ENCODE data around the gene RAB4B. TPM values are rescaled to one million over a fixed set of nuclear protein-coding genes. Genes with fewer than 3 reads are reported as not detected.

RAB4B gene
- total and polyA plus RNA-seq, 2 of the 13 experiments (the other 11 are each of a cell fraction or from before 2014, with no cell fraction given) = 3.3 to 5.4 TPM

DNA sequence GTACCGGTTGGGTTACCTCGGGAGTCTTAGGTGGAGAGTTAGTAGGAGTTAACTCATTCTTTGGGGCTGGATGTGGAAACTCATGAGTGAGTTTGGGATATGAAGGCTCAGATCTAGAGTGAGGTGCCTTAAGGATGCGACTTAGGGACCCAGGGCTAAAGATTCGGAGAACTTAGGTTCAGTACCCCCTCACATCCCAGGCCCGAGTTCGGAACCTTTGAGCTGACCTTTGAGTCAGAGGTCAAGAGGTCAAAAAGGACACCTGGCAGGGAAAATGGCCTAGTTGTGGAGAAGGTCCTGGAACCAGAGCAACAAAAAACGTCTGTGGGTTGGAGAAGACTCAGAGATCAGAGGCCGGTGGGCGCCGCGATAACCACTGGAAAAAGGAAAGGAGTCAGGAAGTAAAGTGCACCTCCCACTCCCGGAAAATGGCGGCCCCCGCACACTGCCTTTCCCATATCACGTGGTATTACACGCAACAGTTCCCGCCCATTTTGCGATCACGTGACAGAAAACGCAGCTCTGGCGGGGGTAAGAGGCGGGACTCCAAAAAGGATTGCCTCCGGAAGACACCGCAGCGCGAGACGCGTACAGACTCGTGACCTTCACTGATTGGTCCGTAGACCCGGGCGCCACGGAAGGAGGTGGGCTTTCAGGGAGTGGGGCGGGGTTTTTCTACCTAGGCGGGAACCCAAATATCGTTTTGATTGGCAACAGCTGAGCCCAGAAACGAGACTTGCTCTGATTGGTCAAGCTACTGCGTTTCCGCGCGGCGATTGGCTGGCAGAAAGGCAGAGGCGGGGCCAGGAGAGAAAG is 27.8 kb upstream of the RAB4B start, which contains the start of gene ACTMAP (continued):
- TF ChIP-seq PTBP1 (IDR thresholded peaks at IDR 0.05; ENCODE audit: low read depth, low read length, poor library complexity, severe bottlenecking) (no peak), SP1 (IDR thresholded peaks at IDR 0.05) (0 out of 2 replicates have a peak, but pooled peaks have one; percentile 44), SP1 (CRISPR knock-in tag; IDR thresholded peaks at IDR 0.05) (peak; percentile 93), TAF1 (CRISPR knock-in tag; IDR thresholded peaks at IDR 0.05) (peak; percentile 60; the same call in 1 of the 2 replicates), NR2F1 (CRISPR knock-in tag; IDR thresholded peaks at IDR 0.05) (peak; percentile 88 to 99), TCF12 (IDR thresholded peaks at IDR 0.05) (no peak), TCF12 (CRISPR knock-in tag; IDR thresholded peaks at IDR 0.05) (0 out of 2 replicates have a peak, but pooled peaks have one; percentile 41), FOXC1 (CRISPR knock-in tag; IDR thresholded peaks at IDR 0.05; ENCODE audit: borderline replicate concordance) (0 out of 2 replicates have a peak, but pooled peaks have one; percentile 30), ZNF430 (CRISPR knock-in tag; IDR thresholded peaks at IDR 0.05) (0 out of 2 replicates have a peak, but pooled peaks have one; percentile 7), ZNF432 (CRISPR knock-in tag; IDR thresholded peaks at IDR 0.05; ENCODE audit: borderline replicate concordance) (no peak), ETV6 (CRISPR knock-in tag; conservative IDR thresholded peaks at IDR 0.05) (0 out of 2 replicates have a peak, but pooled peaks have one; percentile 62), TARDBP (CRISPR knock-in tag; IDR thresholded peaks at IDR 0.05) (peak; percentile 34; the same call in 1 of the 2 replicates), TEAD3 (CRISPR knock-in tag; optimal IDR thresholded peaks at IDR 0.05; ENCODE audit: borderline replicate concordance) (peak; percentile 41), SYNCRIP (IDR thresholded peaks at IDR 0.05; ENCODE audit: insufficient read depth, low read depth, low read length) (no peak), HNRNPL (IDR thresholded peaks at IDR 0.05; ENCODE audit: low read depth, low read length) (0 out of 2 replicates have a peak, but pooled peaks have one; percentile 22), ZC3H13 (CRISPR knock-in tag; IDR thresholded peaks at IDR 0.05) (0 out of 2 replicates have a peak, but pooled peaks have one; percentile 48)
- TF ChIP-seq, protein P1, sequence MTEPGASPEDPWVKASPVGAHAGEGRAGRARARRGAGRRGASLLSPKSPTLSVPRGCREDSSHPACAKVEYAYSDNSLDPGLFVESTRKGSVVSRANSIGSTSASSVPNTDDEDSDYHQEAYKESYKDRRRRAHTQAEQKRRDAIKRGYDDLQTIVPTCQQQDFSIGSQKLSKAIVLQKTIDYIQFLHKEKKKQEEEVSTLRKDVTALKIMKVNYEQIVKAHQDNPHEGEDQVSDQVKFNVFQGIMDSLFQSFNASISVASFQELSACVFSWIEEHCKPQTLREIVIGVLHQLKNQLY (CRISPR knock-in tag; IDR thresholded peaks at IDR 0.05) = peak; percentile 90
- TF ChIP-seq, protein P2, sequence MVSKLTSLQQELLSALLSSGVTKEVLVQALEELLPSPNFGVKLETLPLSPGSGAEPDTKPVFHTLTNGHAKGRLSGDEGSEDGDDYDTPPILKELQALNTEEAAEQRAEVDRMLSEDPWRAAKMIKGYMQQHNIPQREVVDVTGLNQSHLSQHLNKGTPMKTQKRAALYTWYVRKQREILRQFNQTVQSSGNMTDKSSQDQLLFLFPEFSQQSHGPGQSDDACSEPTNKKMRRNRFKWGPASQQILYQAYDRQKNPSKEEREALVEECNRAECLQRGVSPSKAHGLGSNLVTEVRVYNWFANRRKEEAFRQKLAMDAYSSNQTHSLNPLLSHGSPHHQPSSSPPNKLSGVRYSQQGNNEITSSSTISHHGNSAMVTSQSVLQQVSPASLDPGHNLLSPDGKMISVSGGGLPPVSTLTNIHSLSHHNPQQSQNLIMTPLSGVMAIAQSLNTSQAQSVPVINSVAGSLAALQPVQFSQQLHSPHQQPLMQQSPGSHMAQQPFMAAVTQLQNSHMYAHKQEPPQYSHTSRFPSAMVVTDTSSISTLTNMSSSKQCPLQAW (CRISPR knock-in tag; IDR thresholded peaks at IDR 0.05) = no peak
- TF ChIP-seq, protein P3, sequence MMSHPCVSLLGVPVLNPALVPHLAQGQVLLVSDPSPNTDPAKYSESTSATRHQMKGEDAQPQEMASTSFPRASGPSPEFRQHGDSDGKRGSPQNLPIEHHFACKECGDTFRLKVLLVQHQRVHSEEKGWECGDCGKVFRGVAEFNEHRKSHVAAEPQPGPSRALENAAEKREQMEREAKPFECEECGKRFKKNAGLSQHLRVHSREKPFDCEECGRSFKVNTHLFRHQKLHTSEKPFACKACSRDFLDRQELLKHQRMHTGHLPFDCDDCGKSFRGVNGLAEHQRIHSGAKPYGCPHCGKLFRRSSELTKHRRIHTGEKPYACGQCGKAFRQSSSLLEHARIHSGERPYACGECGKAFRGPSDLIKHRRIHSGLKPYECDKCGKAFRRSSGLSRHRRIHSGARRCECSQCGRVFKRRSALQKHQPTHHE (CRISPR knock-in tag; IDR thresholded peaks at IDR 0.05; ENCODE audit: borderline replicate concordance) = no peak
- TF ChIP-seq, protein P4, sequence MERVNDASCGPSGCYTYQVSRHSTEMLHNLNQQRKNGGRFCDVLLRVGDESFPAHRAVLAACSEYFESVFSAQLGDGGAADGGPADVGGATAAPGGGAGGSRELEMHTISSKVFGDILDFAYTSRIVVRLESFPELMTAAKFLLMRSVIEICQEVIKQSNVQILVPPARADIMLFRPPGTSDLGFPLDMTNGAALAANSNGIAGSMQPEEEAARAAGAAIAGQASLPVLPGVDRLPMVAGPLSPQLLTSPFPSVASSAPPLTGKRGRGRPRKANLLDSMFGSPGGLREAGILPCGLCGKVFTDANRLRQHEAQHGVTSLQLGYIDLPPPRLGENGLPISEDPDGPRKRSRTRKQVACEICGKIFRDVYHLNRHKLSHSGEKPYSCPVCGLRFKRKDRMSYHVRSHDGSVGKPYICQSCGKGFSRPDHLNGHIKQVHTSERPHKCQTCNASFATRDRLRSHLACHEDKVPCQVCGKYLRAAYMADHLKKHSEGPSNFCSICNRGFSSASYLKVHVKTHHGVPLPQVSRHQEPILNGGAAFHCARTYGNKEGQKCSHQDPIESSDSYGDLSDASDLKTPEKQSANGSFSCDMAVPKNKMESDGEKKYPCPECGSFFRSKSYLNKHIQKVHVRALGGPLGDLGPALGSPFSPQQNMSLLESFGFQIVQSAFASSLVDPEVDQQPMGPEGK (CRISPR knock-in tag; IDR thresholded peaks at IDR 0.05) = peak; percentile 49; the same call in 1 of the 2 replicates
- TF ChIP-seq, protein P5, sequence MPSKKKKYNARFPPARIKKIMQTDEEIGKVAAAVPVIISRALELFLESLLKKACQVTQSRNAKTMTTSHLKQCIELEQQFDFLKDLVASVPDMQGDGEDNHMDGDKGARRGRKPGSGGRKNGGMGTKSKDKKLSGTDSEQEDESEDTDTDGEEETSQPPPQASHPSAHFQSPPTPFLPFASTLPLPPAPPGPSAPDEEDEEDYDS (CRISPR knock-in tag; IDR thresholded peaks at IDR 0.05) = peak; percentile 76; the same call in 1 of the 2 replicates
- TF ChIP-seq, protein P6, sequence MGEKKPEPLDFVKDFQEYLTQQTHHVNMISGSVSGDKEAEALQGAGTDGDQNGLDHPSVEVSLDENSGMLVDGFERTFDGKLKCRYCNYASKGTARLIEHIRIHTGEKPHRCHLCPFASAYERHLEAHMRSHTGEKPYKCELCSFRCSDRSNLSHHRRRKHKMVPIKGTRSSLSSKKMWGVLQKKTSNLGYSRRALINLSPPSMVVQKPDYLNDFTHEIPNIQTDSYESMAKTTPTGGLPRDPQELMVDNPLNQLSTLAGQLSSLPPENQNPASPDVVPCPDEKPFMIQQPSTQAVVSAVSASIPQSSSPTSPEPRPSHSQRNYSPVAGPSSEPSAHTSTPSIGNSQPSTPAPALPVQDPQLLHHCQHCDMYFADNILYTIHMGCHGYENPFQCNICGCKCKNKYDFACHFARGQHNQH (CRISPR knock-in tag; IDR thresholded peaks at IDR 0.05) = peak; percentile 69; the same call in 1 of the 2 replicates
